Neural crest cell (in vitro differentiated cells): ENCODE measurements around the gene BCAM. TPM values are rescaled to one million over a fixed set of nuclear protein-coding genes. Genes with fewer than 3 reads are reported as not detected.

ENCODE experiments used
- DNase-seq: peaks from one replicate; pipeline ENCODE4 v3.0.0; 2021; ENCODE audit warnings: low read depth, mixed read lengths, low spot score
- H3K27ac Mint-ChIP-seq: one replicate; pipeline ENCODE4 v1.8.0; 2021; ENCODE audit warnings: mild to moderate bottlenecking, mixed read lengths; ENCODE audit not compliant: unreplicated experiment
- H3K27me3 Mint-ChIP-seq: 2 replicates; pipeline ENCODE4 v1.8.0; 2021; ENCODE audit warnings: low read depth, mild to moderate bottlenecking, mixed read lengths
- H3K36me3 Mint-ChIP-seq: 2 replicates; pipeline ENCODE4 v1.8.0; 2021; ENCODE audit warnings: low read depth, mild to moderate bottlenecking, mixed read lengths
- H3K4me1 Mint-ChIP-seq: 2 replicates; pipeline ENCODE4 v1.8.0; 2021; ENCODE audit warnings: mixed read lengths
- H3K4me3 Mint-ChIP-seq: one replicate; pipeline ENCODE4 v1.8.0; 2021; ENCODE audit warnings: mild to moderate bottlenecking, mixed read lengths
- H3K9me3 Mint-ChIP-seq: 2 replicates; pipeline ENCODE4 v1.8.0; 2021; ENCODE audit warnings: mixed read lengths
- total RNA-seq: library from RNA; stranded (reverse); gene quantifications from 2 replicates; pipeline ENCODE4 v1.2.1, GENCODE V29; 2021
- TF ChIP-seq, protein P1 (sequence below): fragments of 200-600 bp; sonication (generic); conservative IDR thresholded peaks from 2 replicates; pipeline ENCODE4 v1.5.0; 2021; ENCODE audit warnings: antibody characterized with exemption, mild to moderate bottlenecking

BCAM gene
- total RNA-seq, 1 donor from 2014 or later, result 5.5 TPM

- DNase-seq, result no peak
- Mint-ChIP-seq H3K27me3 (peaks cover 6% of the 10 kb centered on the region), H3K27ac (no peak overlapping the region), H3K36me3 (no peaks in the 10 kb centered on the region), H3K9me3 (no peaks in the 10 kb centered on the region), H3K4me1 (peaks cover 11% of the 10 kb centered on the region), H3K4me3 (no peak overlapping the region)
- TF ChIP-seq, protein P1, sequence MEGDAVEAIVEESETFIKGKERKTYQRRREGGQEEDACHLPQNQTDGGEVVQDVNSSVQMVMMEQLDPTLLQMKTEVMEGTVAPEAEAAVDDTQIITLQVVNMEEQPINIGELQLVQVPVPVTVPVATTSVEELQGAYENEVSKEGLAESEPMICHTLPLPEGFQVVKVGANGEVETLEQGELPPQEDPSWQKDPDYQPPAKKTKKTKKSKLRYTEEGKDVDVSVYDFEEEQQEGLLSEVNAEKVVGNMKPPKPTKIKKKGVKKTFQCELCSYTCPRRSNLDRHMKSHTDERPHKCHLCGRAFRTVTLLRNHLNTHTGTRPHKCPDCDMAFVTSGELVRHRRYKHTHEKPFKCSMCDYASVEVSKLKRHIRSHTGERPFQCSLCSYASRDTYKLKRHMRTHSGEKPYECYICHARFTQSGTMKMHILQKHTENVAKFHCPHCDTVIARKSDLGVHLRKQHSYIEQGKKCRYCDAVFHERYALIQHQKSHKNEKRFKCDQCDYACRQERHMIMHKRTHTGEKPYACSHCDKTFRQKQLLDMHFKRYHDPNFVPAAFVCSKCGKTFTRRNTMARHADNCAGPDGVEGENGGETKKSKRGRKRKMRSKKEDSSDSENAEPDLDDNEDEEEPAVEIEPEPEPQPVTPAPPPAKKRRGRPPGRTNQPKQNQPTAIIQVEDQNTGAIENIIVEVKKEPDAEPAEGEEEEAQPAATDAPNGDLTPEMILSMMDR, result no peak
Observed at GRCh38 chr19:44840811-44841210, 31.9 kb downstream of the BCAM start.

- Mint-ChIP-seq H3K27ac (no peak overlapping the region), H3K27me3 (peaks cover 3% of the 10 kb centered on the region), H3K9me3 (no peaks in the 10 kb centered on the region), H3K36me3 (no peaks in the 10 kb centered on the region), H3K4me1 (peaks cover 11% of the 10 kb centered on the region), H3K4me3 (no peak overlapping the region)
- no peak for DNase-seq
- TF ChIP-seq, protein P1, result no peak
Observed at GRCh38 chr19:44841231-44841630, 32.3 kb downstream of the BCAM start.

- DNase-seq, result no peak
- TF ChIP-seq, protein P1, result no peak
- H3K27me3 Mint-ChIP-seq, result no peaks in the 10 kb centered on the region
- H3K9me3 Mint-ChIP-seq, result no peaks in the 10 kb centered on the region
- peak overlapping the region; percentile 93 for H3K4me3 Mint-ChIP-seq
- H3K4me1 Mint-ChIP-seq, result peaks cover 41% of the 10 kb centered on the region
- H3K27ac Mint-ChIP-seq, result no peak overlapping the region
- H3K36me3 Mint-ChIP-seq, result no peaks in the 10 kb centered on the region
Observed at GRCh38 chr19:44845286-44845611, 36.3 kb downstream of the BCAM start.

DNA sequence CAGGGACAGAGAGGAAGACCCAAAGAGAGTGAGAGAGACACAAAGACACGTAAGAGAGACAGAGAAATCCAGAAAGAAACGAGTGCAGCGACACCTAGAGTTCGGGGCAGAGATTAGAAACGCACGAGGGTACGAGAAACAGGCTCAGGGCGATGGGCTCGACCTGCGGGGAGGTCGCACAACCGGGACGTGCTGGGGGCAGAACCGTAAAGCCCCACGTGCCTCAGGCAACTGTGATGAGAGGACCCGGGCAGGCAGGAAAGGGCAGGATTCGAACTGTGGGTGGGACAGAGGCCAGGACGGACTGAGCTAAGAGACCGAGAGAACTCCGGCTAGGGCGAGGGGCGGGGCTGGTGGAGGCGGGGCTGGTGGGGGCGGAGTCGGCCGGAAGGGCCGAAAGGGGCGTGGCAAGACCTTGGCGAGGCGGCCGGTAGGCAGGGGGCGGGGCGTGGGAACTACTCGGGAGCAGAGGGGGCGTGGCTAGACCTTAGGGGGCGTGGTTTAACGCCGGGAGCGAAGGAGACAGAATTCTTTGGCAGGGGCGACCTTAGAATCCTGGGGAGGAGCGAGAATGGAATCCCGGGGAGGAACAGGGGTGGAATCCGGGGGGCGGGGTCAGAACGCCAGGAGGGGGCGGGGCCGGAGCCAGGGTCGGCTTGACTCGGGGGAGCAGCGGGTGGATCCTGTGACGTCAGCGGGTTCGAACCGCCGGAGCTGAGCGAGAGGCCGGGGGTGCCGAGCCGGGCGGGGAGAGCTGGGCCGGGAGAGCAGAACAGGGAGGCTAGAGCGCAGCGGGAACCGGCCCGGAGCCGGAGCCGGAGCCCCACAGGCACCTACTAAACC lies 36.9 kb downstream of the BCAM start, which contains the start of gene NECTIN2:
NECTIN2 (plus strand) TSS at position 686 of the 843 bp plus-strand sequence. CDS start 229 bp downstream, outside the sequence.
- TF ChIP-seq, protein P1, result peak; percentile 76
- Mint-ChIP-seq H3K36me3 (no peaks in the 10 kb centered on the region), H3K27ac (peak within 1 kb of the TSS; percentile 98), H3K9me3 (no peaks in the 10 kb centered on the region), H3K4me3 (peak within 1 kb of the TSS; percentile 98), H3K4me1 (peaks cover 45% of the 10 kb centered on the region), H3K27me3 (no peaks in the 10 kb centered on the region)
- peak; percentile 100 for DNase-seq

- DNase-seq, result peak; percentile 37
- TF ChIP-seq, protein P1, result no peak
- H3K9me3 Mint-ChIP-seq, result no peaks in the 10 kb centered on the region
- H3K4me3 Mint-ChIP-seq, result peak overlapping the region; percentile 98
- peak overlapping the region; percentile 96 for H3K27ac Mint-ChIP-seq
- H3K4me1 Mint-ChIP-seq, result peaks cover 45% of the 10 kb centered on the region
- H3K27me3 Mint-ChIP-seq, result no peaks in the 10 kb centered on the region
- H3K36me3 Mint-ChIP-seq, result no peaks in the 10 kb centered on the region
Observed at GRCh38 chr19:44846455-44847143, 37.7 kb downstream of the BCAM start.
